Ovary (tissue), 9 donors: ENCODE measurements around the gene CLTC. TPM values are rescaled to one million over a fixed set of nuclear protein-coding genes. Genes with fewer than 3 reads are reported as not detected.

ENCODE experiments used
- DNase-seq, 5 donors: peaks; one replicate each; pipeline ENCODE4 v3.0.0-alpha.2; 2019 to 2020
- H3K27ac ChIP-seq, 2 donors: fragments of 200-600 bp; one replicate each; pipeline versions ENCODE4 v1.5.1 to v1.8.0; 2019 to 2022
- H3K27me3 ChIP-seq: fragments of 200-600 bp; one replicate; pipeline ENCODE4 v1.8.0; 2022
- H3K36me3 ChIP-seq: fragments of 200-600 bp; sonication (generic); one replicate; pipeline ENCODE4 v1.5.1; 2019
- H3K4me1 ChIP-seq: one replicate; pipeline ENCODE4 v1.8.1; 2013; ENCODE audit warnings: mild to moderate bottlenecking, moderate library complexity; ENCODE audit not compliant: insufficient read depth
- H3K4me3 ChIP-seq: fragments of 200-600 bp; sonication (generic); one replicate; pipeline ENCODE4 v1.5.1; 2017
- H3K9me3 ChIP-seq, 2 donors: fragments of 200-600 bp in 1 of 2; sonication (generic) in 1 of 2; one replicate each; pipeline versions ENCODE4 v1.5.1 to v1.8.1; 2013 to 2019; ENCODE audit warnings: mild to moderate bottlenecking in 1 of 2, moderate library complexity in 1 of 2
- CTCF ChIP-seq, 3 donors: fragments of 450-650 bp in 2 of 3; fragments of 200-600 bp in 1 of 3; IDR thresholded peaks; one replicate each; pipeline versions ENCODE4 v1.5.1 to v1.8.0; 2016 to 2022; ENCODE audit warnings: antibody characterized with exemption in 3 of 3, mild to moderate bottlenecking in 1 of 3
- EP300 ChIP-seq: sonication (generic); formaldehyde crosslinking; IDR thresholded peaks from one replicate; pipeline ENCODE4 v1.6.1; 2017; ENCODE audit warnings: antibody characterized with exemption
- POLR2A ChIP-seq: fragments of 450-650 bp; IDR thresholded peaks from one replicate; pipeline ENCODE4 v1.6.1; 2017; ENCODE audit warnings: antibody characterized with exemption, mild to moderate bottlenecking, moderate library complexity
- WGBS, 3 donors: extraction: QIAGEN DNeasy Blood & Tissue Kit in 1 of 3; methylation state at CpG; one replicate each; pipeline versions ENCODE4 v1.1.5 to v1.1.7; 2013 to 2017; 5-methylcytosine and 5-hydroxymethylcytosine counted together
- intact Hi-C, 4 donors: fragments of 100-400 bp; cut with DNase I; formaldehyde crosslinking; loops; one replicate each; pipeline versions ENCODE4 v1.11.0 to v1.15.1; 2022 to 2023
- polyA plus RNA-seq, 2 donors: library from polyadenylated mRNA; stranded (reverse); fragments of 200-250 nt in 1 of 2; fragments of 350-450 nt in 1 of 2; fragmentation: Illumina TruSeq in 1 of 2; extraction: RNeasy Lipid Tissue Mini Kit (QIAGEN cat#74804) in 1 of 2; gene quantifications; one replicate each; pipeline ENCODE4 v1.2.3, GENCODE V29; 2013 to 2014
- total RNA-seq, 7 donors: library from RNA; depleted of rRNA in 2 of 7; stranded (reverse); fragments of >200 nt in 2 of 7; fragmentation: NEBNext Ultra II Directional in 3 of 7; extraction: Animal tissue kit (Norgen Biotek cat#: 25700) in 3 of 7; gene quantifications; one replicate each; pipeline versions ENCODE4 v1.1.0 to v1.2.4, GENCODE V29; 2016 to 2023
- donor health status: DM: no; HTN: no; CAD: no; lungs with moderate emphysema.
- donor health status: DM: no; HTN: no; CAD: no.
- donor health status: Bipolar disorder and iron deficiency.
- donor health status: DM: yes; HTN: yes; CAD: no.
- donor health status: DM: no; HTN: no; CAD: no.
- donor health status: DM: yes; HTN: yes; CAD: no.

The CLTC gene
- total and polyA plus RNA-seq, 9 donors, result 71.4 to 219 (median 145) TPM

- H3K4me1 ChIP-seq, result peaks cover 3% of the 10 kb centered on the region
- WGBS, 3 donors, result 49 to 73% (median 63%) methylated on average over 2 of the region's 2 CpGs
- H3K4me3 ChIP-seq, result no peak overlapping the region
- TF ChIP-seq EP300, result no peak
- no peak for TF ChIP-seq POLR2A
- DNase-seq, result no peak
- intact Hi-C loops, result loop anchor here in 1 of 4 donors (10.0 kb wide), 1 partner anchor 63 kb away; the partner anchor contains the start of genes PTRH2 and VMP1
- H3K36me3 ChIP-seq, result no peaks in the 10 kb centered on the region
- H3K27me3 ChIP-seq, result no peaks in the 10 kb centered on the region
- H3K27ac ChIP-seq, result no peak overlapping the region
- H3K9me3 ChIP-seq, result no peaks in the 10 kb centered on the region
Measured at GRCh38 chr17:59641799-59642484, 22.2 kb downstream of the CLTC start.

GRCh38 chr17:59642565-59642964, 22.9 kb downstream of the CLTC start:
- TF ChIP-seq EP300 (no peak), CTCF (IDR thresholded peaks at IDR 0.05) (no peak), POLR2A (no peak)
- no peak for DNase-seq
- Histone ChIP-seq H3K27me3 (no peaks in the 10 kb centered on the region), H3K4me3 (no peak overlapping the region), H3K9me3 (no peaks in the 10 kb centered on the region), H3K36me3 (no peaks in the 10 kb centered on the region), H3K27ac (no peak overlapping the region), H3K4me1 (peaks cover 3% of the 10 kb centered on the region)
- WGBS, 3 donors, result 83 to 94% (median 85%) methylated on average over 1 of the region's 1 CpG
- intact Hi-C loops, result loop anchor here in 1 of 4 donors (10.0 kb wide), 1 partner anchor 62 kb away; the partner anchor contains the start of genes PTRH2 and VMP1

GRCh38 chr17:59643159-59644140, 23.8 kb downstream of the CLTC start:
- Histone ChIP-seq H3K4me3 (no peak overlapping the region), H3K27ac (no peak overlapping the region), H3K27me3 (no peaks in the 10 kb centered on the region), H3K36me3 (no peaks in the 10 kb centered on the region), H3K4me1 (peaks cover 2% of the 10 kb centered on the region), H3K9me3 (no peaks in the 10 kb centered on the region)
- no peak for DNase-seq
- WGBS, 3 donors, result 67 to 72% (median 70%) methylated on average over 5 of the region's 5 CpGs
- intact Hi-C loops, result loop anchor here in 1 of 4 donors (10.0 kb wide), 1 partner anchor 61 kb away; the partner anchor contains the start of genes PTRH2 and VMP1
- TF ChIP-seq EP300 (no peak), POLR2A (no peak), CTCF (IDR thresholded peaks at IDR 0.05) (no peak)

- no peaks in the 10 kb centered on the region for H3K36me3 ChIP-seq
- peaks cover 2% of the 10 kb centered on the region for H3K4me1 ChIP-seq
- H3K9me3 ChIP-seq, result no peaks in the 10 kb centered on the region
- H3K27ac ChIP-seq, result no peak overlapping the region
- intact Hi-C loops, result loop anchor here in 1 of 4 donors (10.0 kb wide), 1 partner anchor 58 kb away; the partner anchor contains the start of genes PTRH2 and VMP1
- TF ChIP-seq CTCF (IDR thresholded peaks at IDR 0.05), result no peak
- TF ChIP-seq EP300, result no peak
- TF ChIP-seq POLR2A, result no peak
- no peaks in the 10 kb centered on the region for H3K27me3 ChIP-seq
- WGBS, 3 donors, result 87 to 91% (median 90%) methylated on average over 6 of the region's 6 CpGs
- no peak overlapping the region for H3K4me3 ChIP-seq
- no peak for DNase-seq
Measured at GRCh38 chr17:59647288-59647687, 27.6 kb downstream of the CLTC start.
